GM10266 (cell line): ENCODE data around the gene ZNF467.

Experiments used
- DNase-seq: peaks from one replicate; pipeline ENCODE4 v3.0.0; 2012; ENCODE audit errors: extremely low spot score
- TF ChIP-seq, protein P1 (sequence below): IDR thresholded peaks from 2 replicates; pipeline ENCODE4 v1.5.1; 2012; ENCODE audit warnings: mild to moderate bottlenecking, low read depth; ENCODE audit not compliant: control insufficient read depth, insufficient read depth; ENCODE audit errors: missing control alignments

ZNF467 gene

GRCh38 chr7:149774237-149775175 is 1.1 kb upstream of the ZNF467 start:
- no peak for DNase-seq
- TF ChIP-seq, protein P1, sequence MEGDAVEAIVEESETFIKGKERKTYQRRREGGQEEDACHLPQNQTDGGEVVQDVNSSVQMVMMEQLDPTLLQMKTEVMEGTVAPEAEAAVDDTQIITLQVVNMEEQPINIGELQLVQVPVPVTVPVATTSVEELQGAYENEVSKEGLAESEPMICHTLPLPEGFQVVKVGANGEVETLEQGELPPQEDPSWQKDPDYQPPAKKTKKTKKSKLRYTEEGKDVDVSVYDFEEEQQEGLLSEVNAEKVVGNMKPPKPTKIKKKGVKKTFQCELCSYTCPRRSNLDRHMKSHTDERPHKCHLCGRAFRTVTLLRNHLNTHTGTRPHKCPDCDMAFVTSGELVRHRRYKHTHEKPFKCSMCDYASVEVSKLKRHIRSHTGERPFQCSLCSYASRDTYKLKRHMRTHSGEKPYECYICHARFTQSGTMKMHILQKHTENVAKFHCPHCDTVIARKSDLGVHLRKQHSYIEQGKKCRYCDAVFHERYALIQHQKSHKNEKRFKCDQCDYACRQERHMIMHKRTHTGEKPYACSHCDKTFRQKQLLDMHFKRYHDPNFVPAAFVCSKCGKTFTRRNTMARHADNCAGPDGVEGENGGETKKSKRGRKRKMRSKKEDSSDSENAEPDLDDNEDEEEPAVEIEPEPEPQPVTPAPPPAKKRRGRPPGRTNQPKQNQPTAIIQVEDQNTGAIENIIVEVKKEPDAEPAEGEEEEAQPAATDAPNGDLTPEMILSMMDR = no peak

GRCh38 chr7:149772956-149773434 is 393 bp downstream of the ZNF467 start:
- TF ChIP-seq, protein P1 = no peak
- DNase-seq = no peak

DNA sequence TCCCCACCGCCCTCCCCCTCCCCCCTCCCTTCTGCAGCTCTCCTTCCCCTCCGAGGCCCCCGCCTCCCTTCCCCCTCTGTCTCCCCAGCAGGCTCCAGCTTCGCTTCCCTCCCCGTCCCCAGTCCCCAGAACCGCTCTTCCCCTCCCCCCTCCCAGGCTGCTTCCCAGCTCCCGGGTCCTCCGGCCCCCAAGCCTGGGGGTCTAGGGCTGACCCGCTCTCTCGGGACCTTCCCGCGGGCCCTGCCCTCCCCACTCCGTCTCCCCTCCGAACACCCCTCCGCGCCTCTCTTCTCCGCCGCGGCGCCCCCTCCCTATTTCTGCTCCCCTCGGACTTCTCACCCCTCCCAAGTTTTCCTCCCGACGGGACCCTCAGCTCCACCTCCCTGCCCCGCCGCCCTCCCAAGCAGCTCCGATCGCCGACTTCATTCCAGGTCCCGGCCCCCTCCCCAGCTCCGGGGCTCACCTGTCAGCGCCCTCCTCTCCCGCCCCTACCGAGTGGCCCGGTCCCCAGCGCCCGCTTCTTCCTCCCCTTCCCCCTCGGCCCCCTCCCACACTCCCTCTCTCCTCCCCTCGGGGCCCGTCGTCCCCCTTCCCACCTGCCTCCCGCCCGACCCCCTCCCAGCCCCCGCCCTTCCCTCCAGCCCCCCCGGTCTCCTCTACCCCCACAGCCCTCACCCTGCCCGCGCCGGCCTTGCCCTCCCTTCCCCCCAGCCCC is 990 bp downstream of the ZNF467 start:
- no peak for DNase-seq
- TF ChIP-seq, protein P1 = no peak

- TF ChIP-seq, protein P1 = no peak
- DNase-seq = peak; percentile 98
Observed at GRCh38 chr7:149771720-149772240, 1.6 kb downstream of the ZNF467 start.

GRCh38 chr7:149770728-149771636 is 2.4 kb downstream of the ZNF467 start:
- TF ChIP-seq, protein P1 = no peak
- DNase-seq = no peak

DNA sequence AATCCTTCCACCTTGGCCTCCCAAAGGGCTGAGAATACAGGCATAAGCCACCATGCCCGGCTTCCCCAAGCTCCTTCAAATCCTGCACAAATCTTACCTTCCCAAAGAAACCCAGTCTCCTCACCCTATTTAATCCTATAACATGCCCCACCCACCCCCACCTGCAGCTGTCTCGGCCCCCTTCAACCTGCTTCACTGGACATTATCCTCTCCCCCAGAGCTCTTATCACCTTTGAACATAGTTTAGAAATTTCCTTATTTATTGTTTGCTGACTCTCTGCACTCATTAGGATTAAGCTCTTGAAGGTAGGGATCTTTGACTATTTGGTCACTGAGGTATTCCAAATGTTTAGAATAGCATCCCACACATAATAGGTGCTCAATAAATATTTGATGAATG is 3.5 kb downstream of the ZNF467 start:
- TF ChIP-seq, protein P1 = no peak
- no peak for DNase-seq
